Cerebellar cortex (tissue), 1 donor: ENCODE results near the gene SBSN.
A peak's percentile ranks its signal among the peaks of the same experiment; 100 is the strongest.

Experiments used
- DNase-seq: peaks from one replicate; pipeline ENCODE4 v3.0.0-alpha.2; 2015; ENCODE audit warnings: low spot score

SBSN gene, protein sequence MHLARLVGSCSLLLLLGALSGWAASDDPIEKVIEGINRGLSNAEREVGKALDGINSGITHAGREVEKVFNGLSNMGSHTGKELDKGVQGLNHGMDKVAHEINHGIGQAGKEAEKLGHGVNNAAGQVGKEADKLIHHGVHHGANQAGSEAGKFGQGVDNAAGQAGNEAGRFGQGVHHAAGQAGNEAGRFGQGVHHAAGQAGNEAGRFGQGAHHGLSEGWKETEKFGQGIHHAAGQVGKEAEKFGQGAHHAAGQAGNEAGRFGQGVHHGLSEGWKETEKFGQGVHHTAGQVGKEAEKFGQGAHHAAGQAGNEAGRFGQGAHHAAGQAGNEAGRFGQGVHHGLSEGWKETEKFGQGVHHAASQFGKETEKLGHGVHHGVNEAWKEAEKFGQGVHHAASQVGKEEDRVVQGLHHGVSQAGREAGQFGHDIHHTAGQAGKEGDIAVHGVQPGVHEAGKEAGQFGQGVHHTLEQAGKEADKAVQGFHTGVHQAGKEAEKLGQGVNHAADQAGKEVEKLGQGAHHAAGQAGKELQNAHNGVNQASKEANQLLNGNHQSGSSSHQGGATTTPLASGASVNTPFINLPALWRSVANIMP

DNA sequence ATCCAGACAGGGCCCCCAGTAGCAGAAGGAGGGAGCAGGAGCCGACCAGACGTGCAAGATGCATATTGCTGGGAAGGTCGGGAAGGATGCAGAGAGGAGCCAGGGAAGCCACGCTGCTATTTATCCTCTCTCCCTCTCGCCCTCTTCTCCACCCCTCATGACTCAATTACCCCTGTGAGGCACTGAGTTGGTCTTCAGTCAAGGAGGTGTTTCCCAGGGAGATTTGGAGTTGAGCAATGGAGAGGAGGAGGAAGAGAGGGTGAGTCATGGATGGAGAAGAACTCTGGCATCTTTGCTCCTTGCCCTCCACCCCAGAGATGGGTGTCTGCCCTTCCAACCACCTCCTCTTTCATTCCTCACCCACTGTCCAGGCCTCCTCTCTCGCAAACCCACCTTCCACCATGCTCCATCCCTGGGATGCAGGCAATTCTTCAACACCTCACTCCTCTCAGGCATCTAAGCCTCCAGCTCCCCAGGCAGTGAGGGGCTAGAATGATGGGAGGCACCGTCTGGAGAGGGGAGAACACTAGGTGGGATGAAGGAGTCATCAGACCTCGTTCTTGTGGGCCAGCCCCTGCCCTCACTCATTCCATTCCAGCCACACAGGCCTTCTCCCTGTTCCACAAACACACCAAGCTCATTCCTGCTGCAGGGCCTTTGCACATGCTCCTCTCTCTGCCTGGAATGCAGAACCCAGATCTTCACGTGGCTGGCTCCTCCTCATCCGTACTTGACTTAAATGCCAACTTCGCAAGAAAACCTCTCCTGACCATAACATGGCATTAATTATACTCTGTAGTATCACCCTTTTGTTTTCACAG, at the start of gene SBSN:
Gene SBSN, minus strand, starts transcription at position 94 of the 821 bp plus-strand sequence. Its CDS starts 30 bp downstream, at position 64.
- no peak for DNase-seq

DNA sequence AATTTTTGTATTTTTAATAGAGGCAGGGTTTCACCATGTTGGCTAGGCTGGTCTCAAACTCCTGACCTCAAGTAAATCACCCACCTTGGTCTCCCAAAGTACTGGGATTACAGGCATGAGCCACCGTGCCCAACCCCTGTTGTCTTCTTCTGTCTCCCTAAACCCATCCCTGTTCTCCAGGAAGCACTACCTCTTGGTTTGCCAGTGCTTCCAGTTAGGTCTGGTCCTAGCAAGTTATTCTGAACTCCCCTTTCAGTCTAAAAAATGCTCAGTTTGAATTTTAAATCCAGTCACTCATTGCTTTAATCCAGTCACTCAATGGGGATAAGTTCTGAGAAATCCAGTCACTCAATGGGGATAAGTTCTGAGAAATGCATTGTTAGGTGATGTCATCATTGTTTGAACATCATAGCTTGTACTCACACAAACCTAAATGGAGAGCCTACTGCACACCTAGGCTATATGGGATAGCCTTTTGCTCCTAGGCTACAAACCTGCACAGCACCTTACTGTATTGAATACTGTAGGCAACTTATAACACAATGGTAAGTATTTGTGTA, 43.4 kb upstream of the SBSN start:
- DNase-seq: no peak

DNA sequence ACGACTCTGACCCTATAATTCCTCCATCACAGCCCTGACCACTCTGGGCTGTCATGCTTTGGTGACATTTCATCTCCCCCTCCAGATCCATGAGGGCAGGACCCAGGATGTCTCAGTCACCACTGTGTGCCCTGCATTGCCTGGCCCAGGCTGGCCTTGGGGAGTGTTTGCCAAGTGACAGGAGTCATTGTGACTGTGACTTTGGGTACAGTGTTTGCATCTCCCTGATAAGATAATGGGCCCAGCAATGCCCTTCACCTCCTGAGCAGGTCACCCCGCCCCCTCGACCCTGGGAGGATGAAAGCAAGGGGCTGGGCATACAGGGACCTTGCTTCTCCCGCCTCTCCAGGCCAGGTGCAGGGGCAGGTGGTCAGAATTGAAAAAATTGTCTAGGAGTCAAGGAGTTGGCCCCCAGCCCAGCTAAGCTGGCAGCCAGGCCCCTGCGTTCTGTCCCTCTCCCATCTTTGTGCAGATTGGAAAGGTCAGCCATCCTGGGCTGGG, 41.2 kb upstream of the SBSN start:
- peak; percentile 70 for DNase-seq

DNA sequence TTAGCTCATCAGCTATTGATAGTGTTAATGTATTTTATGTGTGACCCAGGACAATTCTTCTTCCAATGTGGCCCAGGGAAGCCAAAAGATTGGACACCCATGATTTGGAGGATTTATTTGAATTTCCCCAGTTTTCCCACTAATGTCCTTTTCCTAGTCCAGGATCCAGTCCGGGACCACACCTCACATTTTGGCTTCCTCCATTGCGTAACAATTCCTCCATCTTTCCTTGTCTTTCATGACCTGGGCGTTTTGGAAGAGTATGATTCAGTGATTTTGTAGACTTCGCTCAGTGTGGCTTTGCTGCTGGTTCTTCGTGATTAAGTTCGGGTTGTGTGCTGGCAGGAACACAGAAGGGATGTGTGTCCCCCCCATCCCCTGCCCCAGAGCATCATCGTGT, 38.6 kb upstream of the SBSN start:
- DNase-seq: no peak

DNA sequence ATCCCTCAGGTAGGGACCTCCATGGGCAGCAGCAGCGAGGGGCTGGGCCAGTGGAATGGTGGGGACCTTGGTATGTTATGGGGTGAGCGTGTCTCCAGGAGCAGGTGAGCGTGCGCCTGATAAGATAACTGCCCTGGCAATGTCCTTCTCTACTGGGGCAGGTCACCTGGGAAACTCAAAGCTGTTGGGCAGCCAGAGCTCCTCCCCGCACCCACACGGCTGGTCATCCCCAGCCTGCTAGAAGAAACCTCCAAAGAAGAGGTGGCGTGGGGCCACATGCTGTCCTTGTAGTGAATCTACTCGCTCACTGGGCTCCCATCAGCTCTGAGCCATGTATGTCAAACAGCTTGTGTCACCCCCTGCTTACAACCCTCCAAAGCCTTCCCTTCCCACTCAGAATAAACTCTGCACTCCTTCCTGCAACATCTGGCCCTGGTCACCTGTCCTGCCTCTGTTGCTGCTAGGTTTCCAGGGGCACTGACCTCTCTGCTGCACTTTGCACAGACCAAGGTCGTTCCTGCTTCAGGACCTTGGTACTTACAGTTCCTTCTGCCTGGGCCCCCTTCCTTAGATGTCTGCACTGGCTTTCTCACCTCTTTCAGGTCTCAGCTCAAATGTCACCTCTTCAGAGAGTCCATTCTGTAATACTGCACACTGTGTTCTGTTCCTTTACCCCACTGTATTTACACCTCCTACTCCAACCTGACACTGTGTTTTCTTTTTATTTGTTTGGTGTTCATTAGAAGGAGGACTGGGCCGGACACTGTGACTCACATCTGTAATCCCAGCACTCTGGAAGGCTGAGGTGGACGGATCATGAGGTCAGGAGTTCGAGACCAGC, 37.1 kb upstream of the SBSN start:
- no peak for DNase-seq

DNA sequence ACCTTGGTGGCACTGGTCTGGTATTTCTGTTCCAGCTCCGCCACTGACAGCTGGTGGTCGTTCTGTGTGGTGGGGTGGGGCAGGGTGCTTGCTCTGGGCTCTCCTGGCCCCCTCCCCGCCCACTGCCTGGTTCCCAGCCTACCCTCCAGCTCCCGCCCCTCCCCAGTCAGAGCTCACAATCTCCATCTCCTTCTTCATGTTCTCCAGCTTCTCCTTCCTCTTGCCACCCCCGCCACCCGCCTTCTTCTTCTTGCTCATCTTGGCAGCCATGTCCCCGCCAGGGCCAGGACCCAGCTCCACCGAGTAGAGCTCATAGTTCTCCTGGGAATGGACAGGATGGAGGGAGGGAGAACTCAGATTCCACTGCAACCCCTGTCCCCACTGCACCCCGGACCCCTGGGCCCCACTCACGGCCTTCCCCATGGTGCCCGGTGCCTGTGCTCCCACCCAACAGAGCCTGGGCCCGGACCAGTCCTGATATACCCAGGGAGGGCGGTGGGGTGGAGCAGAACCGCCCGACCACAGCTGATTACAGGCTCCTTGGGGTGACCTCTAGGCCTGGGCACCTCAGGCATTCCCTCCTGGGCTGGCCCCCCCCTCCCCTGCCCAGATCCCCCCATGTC, 35.2 kb upstream of the SBSN start, which contains the start of gene ATP4A:
Gene ATP4A, minus strand, starts transcription at position 452 of the 623 bp plus-strand sequence. Its CDS starts 29 bp downstream, at position 423.
- DNase-seq: no peak

DNA sequence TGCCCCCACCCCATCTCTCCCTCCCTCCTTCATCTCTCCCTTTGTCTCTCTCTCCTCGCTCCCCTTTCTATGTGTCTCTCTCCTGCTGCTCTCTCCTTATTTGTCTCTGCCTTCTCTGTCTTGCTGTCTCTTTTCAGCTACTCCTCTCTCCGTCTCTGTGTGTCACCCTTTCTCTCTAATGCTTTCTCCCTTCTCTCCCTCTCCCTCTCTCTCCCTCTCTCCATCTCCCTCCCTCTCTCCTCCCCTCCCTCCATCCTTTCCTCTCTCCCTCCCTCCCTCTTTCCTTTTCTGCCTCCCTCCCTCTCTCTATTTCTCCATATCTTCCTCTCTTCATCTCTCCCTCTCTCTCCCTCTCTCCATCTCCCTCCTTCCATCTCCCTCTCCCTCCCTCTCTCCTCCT, 34.7 kb upstream of the SBSN start:
- DNase-seq: no peak

DNA sequence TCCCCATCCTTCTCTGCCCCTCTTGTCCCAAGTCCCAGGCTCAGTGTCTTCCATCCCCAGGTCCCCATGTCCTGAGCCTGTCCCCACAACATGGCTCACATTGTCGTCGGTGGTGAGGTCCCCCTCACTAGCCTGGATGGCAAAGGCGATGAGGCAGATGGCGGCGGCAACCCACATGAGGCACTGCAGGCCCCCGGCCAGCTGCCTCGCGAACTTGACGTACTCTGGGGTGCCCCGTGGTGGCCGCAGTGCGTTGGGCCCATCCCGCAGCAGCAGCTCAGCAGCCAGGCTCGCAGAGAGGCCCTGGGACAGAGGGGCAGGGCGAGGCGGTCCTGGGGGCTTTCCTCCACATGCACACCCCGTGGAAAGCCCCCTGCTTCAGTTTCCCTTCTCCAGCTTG, 34.2 kb upstream of the SBSN start:
- DNase-seq: no peak

DNA sequence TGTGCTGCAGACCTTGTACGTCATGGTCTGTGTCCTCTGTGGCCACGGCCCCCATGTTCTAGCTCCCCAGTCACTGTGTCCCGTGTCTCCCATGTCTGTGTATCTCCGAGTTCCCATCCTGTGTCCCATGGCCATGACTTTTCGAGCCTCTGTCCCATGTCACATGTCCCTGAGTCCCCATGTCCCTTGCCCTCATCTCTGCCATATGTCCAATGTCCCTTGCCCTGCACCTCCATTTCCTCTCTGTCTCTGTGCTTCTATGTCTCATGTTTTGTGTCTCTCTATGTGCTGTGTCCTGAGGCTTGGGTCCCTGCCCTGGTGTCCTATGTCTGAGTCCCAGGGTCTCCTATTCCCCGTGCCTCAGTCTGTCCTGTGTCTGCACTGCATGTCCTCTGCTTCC, 33.3 kb upstream of the SBSN start:
- no peak for DNase-seq

DNA sequence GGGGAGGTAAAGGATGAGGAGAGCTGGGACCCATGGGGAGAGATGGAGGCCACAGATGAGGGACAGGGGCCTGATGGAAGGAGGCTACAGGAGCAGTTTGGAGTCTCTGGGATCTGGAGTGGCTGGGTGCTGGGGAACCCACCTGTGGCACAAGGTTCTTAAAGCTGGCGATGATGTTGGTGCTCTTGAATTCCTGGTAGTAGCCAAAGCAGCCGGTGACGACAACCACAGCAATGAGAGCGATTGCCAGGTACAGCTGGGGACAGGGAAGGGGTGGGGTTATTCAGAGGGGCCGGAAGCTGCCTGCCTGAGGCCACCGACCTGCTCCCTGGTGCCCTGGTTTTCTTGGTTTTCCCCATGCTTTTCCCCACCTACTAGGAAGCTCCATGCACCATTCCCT, 32.6 kb upstream of the SBSN start:
- no peak for DNase-seq

DNA sequence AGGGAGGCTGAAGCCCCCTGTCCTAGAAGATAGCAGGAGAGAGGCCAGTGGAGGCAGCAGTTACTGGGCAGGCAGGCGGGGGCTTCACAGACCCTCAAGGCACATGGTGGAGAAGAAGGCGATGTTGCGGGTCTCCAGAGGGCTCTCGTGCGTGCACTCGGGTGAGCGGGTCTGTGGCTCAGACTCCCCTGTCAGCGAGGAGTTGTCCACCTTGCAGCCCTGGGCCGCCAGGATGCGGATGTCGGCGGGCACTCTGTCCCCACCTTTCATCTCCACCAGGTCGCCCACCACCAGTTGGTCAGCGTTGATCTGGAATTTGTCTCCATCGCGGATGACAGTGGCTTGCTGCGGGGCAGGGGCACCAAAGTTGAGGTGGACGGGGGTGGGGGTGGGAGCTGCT, 32.2 kb upstream of the SBSN start:
- DNase-seq: no peak

DNA sequence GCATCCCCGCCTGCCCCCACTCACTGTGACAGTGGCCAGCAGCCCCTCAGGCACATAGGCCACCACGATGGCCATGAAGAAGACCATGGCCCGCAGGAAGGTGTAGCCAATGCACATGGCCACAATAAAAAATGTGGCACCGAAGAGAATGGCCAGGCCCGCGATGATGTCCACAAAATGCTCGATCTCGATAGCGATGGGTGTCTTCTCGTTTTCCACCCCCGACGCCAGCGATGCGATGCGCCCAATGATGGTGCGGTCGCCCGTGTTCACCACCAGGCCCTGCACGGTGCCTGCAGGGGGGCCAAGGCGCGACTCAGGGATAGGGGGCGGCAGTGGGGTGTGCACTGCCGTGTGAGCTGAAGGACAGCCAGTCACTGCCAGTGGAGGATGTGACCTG, 31.7 kb upstream of the SBSN start:
- no peak for DNase-seq

DNA sequence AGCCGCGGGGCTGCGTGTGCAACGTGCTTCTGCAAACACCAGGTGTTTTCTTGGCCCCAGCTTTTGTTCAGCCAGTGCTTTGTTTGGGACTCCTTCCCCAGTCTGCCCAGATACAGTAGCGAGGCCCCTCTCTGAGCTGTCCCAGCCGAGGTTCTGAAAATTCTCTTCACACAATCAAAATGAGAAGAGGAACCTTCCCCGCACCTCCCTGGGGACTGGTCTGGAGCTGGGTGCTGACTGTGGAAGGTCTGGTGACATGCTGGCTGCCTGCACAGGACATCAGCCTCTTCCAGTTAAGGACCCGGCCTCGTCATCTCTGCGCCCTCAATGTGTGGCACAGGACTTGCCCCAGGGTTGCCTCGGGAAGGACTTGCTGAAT, 31.2 kb upstream of the SBSN start:
- DNase-seq: no peak

DNA sequence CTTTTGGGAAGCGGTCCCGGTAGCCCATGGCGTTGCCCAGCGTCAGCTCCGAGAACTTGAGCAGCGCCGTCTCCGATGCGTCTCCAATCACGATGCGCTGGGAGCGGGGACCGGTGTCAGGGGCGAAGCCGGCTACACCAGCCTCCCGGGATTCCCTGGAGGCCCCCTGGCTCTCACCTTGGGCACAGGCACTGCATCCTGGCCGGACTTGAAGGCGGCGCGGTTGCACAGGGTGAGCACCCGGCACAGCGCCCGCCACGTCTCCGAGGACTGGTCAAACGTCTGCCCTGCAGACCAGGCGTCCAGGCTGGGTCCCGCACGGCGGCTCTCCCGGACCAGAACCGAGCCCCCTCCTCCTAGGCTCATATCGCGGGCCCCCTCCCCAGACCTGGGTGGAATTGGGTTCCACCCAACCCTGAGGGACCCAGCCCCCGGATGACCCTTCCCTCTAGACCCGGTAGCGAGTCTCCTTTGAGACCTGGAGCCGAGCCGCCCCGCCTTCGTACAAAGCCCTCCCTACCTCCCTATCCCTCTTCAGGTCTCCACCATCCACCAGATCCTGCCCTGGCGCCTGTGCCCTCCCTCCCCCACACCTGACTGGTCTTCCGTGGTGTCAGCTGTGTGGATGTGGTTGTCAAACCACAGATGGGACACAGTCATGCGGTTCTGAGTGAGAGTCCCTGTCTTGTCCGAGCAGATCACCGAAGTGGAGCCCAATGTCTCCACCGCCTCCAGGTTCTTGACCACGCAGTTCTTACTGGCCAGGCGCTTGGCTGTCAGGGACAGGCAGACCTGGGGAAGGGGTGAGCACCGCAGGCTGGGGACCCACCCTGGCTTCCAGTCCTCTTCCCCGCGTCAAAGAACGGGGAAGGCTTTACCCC, 30.5 kb upstream of the SBSN start:
- no peak for DNase-seq

DNA sequence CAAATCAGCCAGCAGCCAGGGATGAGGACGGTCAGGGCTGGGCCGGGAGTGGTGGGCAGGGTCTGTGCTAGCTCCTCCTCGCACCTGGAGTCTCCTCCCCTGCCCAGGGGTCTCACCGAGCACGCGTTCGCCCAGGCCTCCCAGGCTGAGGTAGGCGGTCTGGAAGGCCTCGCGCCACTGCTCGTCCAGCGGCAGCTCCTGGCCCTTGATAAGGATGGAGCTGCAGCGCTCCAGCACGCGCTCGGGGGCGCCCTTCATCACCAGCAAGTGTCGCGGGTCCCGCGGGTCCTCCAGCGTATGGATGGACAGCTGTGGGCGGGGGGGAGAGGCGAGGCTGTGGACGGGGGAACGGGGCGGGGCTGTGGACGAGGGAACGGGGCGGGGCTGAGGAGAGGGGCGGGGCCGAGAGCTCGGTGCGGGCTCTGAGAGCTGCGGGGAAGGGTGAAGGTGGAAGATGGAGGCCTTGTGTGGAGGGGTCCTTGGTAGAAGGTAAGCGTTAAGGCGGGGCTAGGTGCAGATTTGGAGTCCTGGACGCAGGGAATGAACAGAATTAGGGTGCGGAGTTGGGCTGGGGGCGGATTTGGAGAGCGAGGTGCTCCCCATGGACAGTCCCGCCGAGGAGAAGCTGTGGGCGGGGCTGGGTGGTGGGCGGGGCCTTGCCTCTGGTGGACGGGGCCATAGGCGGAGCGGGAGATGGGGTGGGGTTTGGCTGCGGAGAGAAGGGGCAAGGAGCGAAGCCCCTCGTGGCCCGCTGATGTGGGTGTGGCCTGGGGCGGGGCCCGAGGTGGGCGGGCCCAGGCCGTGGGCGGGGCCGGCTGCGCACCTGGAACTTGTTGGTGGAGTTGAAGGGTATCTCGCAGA, 29.7 kb upstream of the SBSN start:
- DNase-seq: peak; percentile 84

DNA sequence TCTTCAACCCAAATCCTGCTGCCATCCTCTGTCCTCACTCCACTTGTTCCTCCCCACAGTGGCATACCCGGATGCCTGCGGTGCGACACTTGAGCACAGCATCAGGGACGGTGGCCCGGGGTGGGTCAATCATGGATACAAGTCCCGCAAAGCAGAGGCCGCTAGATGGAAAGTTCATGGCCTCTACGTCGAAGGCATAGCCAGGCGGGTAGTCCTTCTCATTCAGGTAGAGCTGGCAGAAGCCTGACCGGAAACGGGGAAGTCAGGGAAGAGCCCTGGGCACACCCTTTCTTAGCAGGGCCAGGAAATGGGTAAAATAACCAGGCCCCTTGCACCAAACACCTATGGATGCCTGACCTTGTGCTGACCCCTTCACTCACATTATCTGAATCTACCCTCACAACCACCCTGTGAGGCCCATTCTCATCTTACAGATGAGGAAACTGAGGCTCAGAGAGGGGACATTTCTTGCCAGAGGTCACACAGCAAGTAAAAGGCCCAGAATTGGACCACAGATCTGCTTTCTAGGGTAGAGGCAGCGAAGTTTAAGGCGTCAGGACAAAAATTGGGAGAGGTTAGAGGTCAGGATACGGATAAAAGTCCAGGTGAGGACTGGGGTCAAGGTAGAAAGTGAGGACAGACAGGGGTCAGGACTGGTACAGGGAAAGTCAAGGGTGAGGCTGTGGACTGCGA, 28.9 kb upstream of the SBSN start:
- DNase-seq: no peak

DNA sequence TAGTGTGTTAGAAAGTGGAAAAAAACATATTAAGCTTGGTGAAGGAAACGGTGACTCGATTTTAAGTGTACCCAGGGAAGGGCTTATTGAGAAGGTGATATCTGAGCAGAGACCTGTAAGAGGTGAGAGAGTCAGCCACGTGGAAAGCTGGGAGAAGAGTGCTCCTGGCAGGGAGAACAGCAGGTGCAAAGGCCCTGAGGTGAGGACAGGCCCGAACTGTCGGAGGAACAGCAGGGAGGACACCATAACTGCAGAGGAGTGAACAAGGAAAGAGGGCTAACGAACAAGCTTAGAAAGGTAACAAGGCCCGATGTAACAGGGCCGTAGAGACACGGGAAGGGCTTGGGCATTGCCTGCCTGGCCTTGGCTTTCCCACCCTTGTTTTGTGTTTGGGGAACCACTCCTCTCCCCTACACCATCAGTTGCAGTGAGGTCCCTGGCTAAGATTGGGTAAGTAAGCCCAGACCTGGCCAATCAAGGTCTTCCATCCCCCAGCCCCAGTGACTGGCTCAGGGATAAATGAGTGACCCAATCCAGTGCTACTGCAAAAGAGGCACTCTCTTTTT, 28.0 kb upstream of the SBSN start:
- no peak for DNase-seq
